ENCODE results near the gene ANKRD16. TPM values are rescaled to one million over a fixed set of nuclear protein-coding genes. Genes with fewer than 3 reads are reported as not detected.
"Not testable (repeated sequence)": the region's sequence is repeated elsewhere in the genome, so short reads cannot be mapped to it uniquely, and the experiment has no call there.

ANKRD16 gene
- polyA plus RNA-seq, 1 donor from 2014 or later = 14.2 TPM

- H3F3A ChIP-seq (ENCODE audit: insufficient read depth, low read length, poor library complexity, severe bottlenecking) = no peaks in the 10 kb centered on the region
- H3K4me3 ChIP-seq (ENCODE audit: low read length) = no peak overlapping the region
- no peak overlapping the region for H2AFZ ChIP-seq (ENCODE audit: low read depth, low read length)
- no peaks in the 10 kb centered on the region for H3K36me3 ChIP-seq (ENCODE audit: insufficient read depth, low read length)
- H3K27ac ChIP-seq (ENCODE audit: low read length) = no peak overlapping the region
- H3K4me2 ChIP-seq (ENCODE audit: low read length) = no peak overlapping the region
- H4K20me1 ChIP-seq (ENCODE audit: insufficient read depth) = no peaks in the 10 kb centered on the region
- no peaks in the 10 kb centered on the region for H3K27me3 ChIP-seq (ENCODE audit: insufficient read depth, low read depth, low read length)
- H3K9ac ChIP-seq (ENCODE audit: low read length) = no peak overlapping the region
- H3K79me2 ChIP-seq (replicated peaks; ENCODE audit: insufficient read depth, low read length) = no peaks in the 10 kb centered on the region
- no peaks in the 10 kb centered on the region for H3K9me3 ChIP-seq (ENCODE audit: low read length)
- no peak for TF ChIP-seq POLR2AphosphoS5 (IDR thresholded peaks at IDR 0.05)
- TF ChIP-seq TAF1 (IDR thresholded peaks at IDR 0.05; ENCODE audit: low read depth) = no peak
- TF ChIP-seq SMC3 (conservative IDR thresholded peaks at IDR 0.05; ENCODE audit: poor library complexity) = no peak
- no peak for TF ChIP-seq RAD21 (conservative IDR thresholded peaks at IDR 0.05)
- no peak for TF ChIP-seq CTCF (IDR thresholded peaks at IDR 0.05; ENCODE audit: poor library complexity, severe bottlenecking)
- no peak for TF ChIP-seq REST (IDR thresholded peaks at IDR 0.05; ENCODE audit: borderline replicate concordance)
- no peak for TF ChIP-seq EP300 (conservative IDR thresholded peaks at IDR 0.05; ENCODE audit: poor library complexity, severe bottlenecking)
- H3K9me2 ChIP-seq (ENCODE audit: insufficient read depth, low read length) = no peaks in the 10 kb centered on the region
These were observed 33.6 kb downstream of the ANKRD16 start for GRCh38 chr10:5855979-5856700.

GRCh38 chr10:5854131-5854475, 35.6 kb downstream of the ANKRD16 start:
- Histone ChIP-seq H3K36me3 (ENCODE audit: insufficient read depth, low read length) (no peaks in the 10 kb centered on the region), H3K27me3 (ENCODE audit: insufficient read depth, low read depth, low read length) (no peaks in the 10 kb centered on the region), H3K4me3 (ENCODE audit: low read length) (no peak overlapping the region), H3F3A (ENCODE audit: insufficient read depth, low read length, poor library complexity, severe bottlenecking) (no peaks in the 10 kb centered on the region), H3K27ac (ENCODE audit: low read length) (no peak overlapping the region), H3K9ac (ENCODE audit: low read length) (no peak overlapping the region), H3K79me2 (replicated peaks; ENCODE audit: insufficient read depth, low read length) (no peaks in the 10 kb centered on the region), H3K4me2 (ENCODE audit: low read length) (no peak overlapping the region), H3K9me3 (ENCODE audit: low read length) (no peaks in the 10 kb centered on the region), H2AFZ (ENCODE audit: low read depth, low read length) (no peak overlapping the region), H3K9me2 (ENCODE audit: insufficient read depth, low read length) (no peaks in the 10 kb centered on the region), H4K20me1 (ENCODE audit: insufficient read depth) (no peaks in the 10 kb centered on the region)
- TF ChIP-seq REST (IDR thresholded peaks at IDR 0.05; ENCODE audit: borderline replicate concordance) = no peak
- no peak for TF ChIP-seq POLR2AphosphoS5 (IDR thresholded peaks at IDR 0.05)
- no peak for TF ChIP-seq EP300 (conservative IDR thresholded peaks at IDR 0.05; ENCODE audit: poor library complexity, severe bottlenecking)
- TF ChIP-seq SMC3 (conservative IDR thresholded peaks at IDR 0.05; ENCODE audit: poor library complexity) = no peak
- TF ChIP-seq CTCF (IDR thresholded peaks at IDR 0.05; ENCODE audit: poor library complexity, severe bottlenecking) = no peak
- TF ChIP-seq TAF1 (IDR thresholded peaks at IDR 0.05; ENCODE audit: low read depth) = no peak
- no peak for TF ChIP-seq MXI1 (conservative IDR thresholded peaks at IDR 0.05; ENCODE audit: poor library complexity, severe bottlenecking)
- no peak for TF ChIP-seq EZH2 (IDR thresholded peaks at IDR 0.05; ENCODE audit: borderline replicate concordance, insufficient read depth, low read length, poor library complexity, severe bottlenecking)
- no peak for TF ChIP-seq RAD21 (conservative IDR thresholded peaks at IDR 0.05)

- H3K9me2 ChIP-seq (ENCODE audit: insufficient read depth, low read length); H3K27me3 ChIP-seq (ENCODE audit: insufficient read depth, low read depth, low read length); H3K9me3 ChIP-seq (ENCODE audit: low read length); H4K20me1 ChIP-seq (ENCODE audit: insufficient read depth); H3K4me2 ChIP-seq (ENCODE audit: low read length); H3F3A ChIP-seq (ENCODE audit: insufficient read depth, low read length, poor library complexity, severe bottlenecking); H3K9ac ChIP-seq (ENCODE audit: low read length); H3K79me2 ChIP-seq (replicated peaks; ENCODE audit: insufficient read depth, low read length); H3K36me3 ChIP-seq (ENCODE audit: insufficient read depth, low read length); H2AFZ ChIP-seq (ENCODE audit: low read depth, low read length); H3K27ac ChIP-seq (ENCODE audit: low read length); H3K4me3 ChIP-seq (ENCODE audit: low read length): not testable (repeated sequence)
These were observed 43.0 kb downstream of the ANKRD16 start for GRCh38 chr10:5846667-5847066.
